Tibial nerve (tissue), 4 donors: ENCODE measurements around the gene CEBPA. TPM values are rescaled to one million over a fixed set of nuclear protein-coding genes. Genes with fewer than 3 reads are reported as not detected.

ENCODE experiments used
- DNase-seq, 2 donors: peaks; one replicate each; pipeline ENCODE4 v3.0.0-alpha.2; 2019; ENCODE audit warnings: low spot score in 2 of 2
- H3K27ac ChIP-seq, 4 donors: fragments of 200-600 bp; sonication (generic) in 3 of 4; one replicate each; pipeline ENCODE4 v1.5.1; 2017 to 2019; ENCODE audit warnings: mild to moderate bottlenecking in 1 of 4
- H3K27me3 ChIP-seq, 2 donors: fragments of 200-600 bp; sonication (generic) in 1 of 2; one replicate each; pipeline versions ENCODE4 v1.5.1 to v1.6.0; 2017 to 2019
- H3K36me3 ChIP-seq, 3 donors: fragments of 200-600 bp; sonication (generic); one replicate each; pipeline ENCODE4 v1.5.1; 2018 to 2019
- H3K4me1 ChIP-seq, 4 donors: fragments of 200-600 bp; sonication (generic) in 3 of 4; one replicate each; pipeline ENCODE4 v1.5.1; 2017 to 2019
- H3K4me3 ChIP-seq, 4 donors: fragments of 200-600 bp; sonication (generic) in 3 of 4; one replicate each; pipeline ENCODE4 v1.5.1; 2017 to 2019; ENCODE audit warnings: mild to moderate bottlenecking in 1 of 4, moderate library complexity in 1 of 4
- H3K9me3 ChIP-seq, 4 donors: fragments of 200-600 bp; sonication (generic) in 3 of 4; one replicate each; pipeline ENCODE4 v1.5.1; 2017 to 2019
- EP300 ChIP-seq, 2 donors: sonication (generic); formaldehyde crosslinking; IDR thresholded peaks; one replicate each; pipeline ENCODE4 v1.6.1; 2017; ENCODE audit warnings: antibody characterized with exemption in 2 of 2, mild to moderate bottlenecking in 1 of 2
- POLR2A ChIP-seq, 2 donors: fragments of 450-650 bp; IDR thresholded peaks; one replicate each; pipeline ENCODE4 v1.6.1; 2017; ENCODE audit warnings: antibody characterized with exemption in 2 of 2, mild to moderate bottlenecking in 2 of 2, moderate library complexity in 2 of 2
- WGBS, 2 donors: methylation state at CpG; one replicate each; pipeline ENCODE4 v1.1.5; 2018; 5-methylcytosine and 5-hydroxymethylcytosine counted together
- total RNA-seq, 4 donors: library from RNA; depleted of rRNA; stranded (reverse); fragments of >200 nt; gene quantifications; one replicate each; pipeline ENCODE4 v1.1.0, GENCODE V29; 2016
- TF ChIP-seq, protein P1 (sequence below), 5 experiments: fragments of 200-600 bp in 3 of 5; fragments of 450-650 bp in 2 of 5; sonication (generic) in 3 of 5; IDR thresholded peaks; one replicate each; pipeline ENCODE4 v1.5.1; 2016 to 2019; ENCODE audit warnings: antibody characterized with exemption in 5 of 5, mild to moderate bottlenecking in 3 of 5, moderate library complexity in 2 of 5

Gene CEBPA
- total RNA-seq, 4 donors from 2014 or later = 33.9 to 204 (median 65.4) TPM

GRCh38 chr19:33273065-33273736 lies 29.1 kb downstream of the CEBPA start:
- Histone ChIP-seq H3K36me3 (no peaks in the 10 kb centered on the region), H3K4me3 (no peak overlapping the region), H3K27me3 (peaks cover 0 to 4% of the 10 kb centered on the region in 2 donors), H3K27ac (no peak overlapping the region), H3K4me1 (peaks cover 0 to 28% (median 7%) of the 10 kb centered on the region in 4 donors), H3K9me3 (no peaks in the 10 kb centered on the region)
- WGBS, 2 donors = 32 to 63% methylated on average over 14 to 24 of the region's 26 CpGs
- no peak for TF ChIP-seq POLR2A (IDR thresholded peaks at IDR 0.05)
- no peak for TF ChIP-seq EP300 (IDR thresholded peaks at IDR 0.05)
- TF ChIP-seq, protein P1, sequence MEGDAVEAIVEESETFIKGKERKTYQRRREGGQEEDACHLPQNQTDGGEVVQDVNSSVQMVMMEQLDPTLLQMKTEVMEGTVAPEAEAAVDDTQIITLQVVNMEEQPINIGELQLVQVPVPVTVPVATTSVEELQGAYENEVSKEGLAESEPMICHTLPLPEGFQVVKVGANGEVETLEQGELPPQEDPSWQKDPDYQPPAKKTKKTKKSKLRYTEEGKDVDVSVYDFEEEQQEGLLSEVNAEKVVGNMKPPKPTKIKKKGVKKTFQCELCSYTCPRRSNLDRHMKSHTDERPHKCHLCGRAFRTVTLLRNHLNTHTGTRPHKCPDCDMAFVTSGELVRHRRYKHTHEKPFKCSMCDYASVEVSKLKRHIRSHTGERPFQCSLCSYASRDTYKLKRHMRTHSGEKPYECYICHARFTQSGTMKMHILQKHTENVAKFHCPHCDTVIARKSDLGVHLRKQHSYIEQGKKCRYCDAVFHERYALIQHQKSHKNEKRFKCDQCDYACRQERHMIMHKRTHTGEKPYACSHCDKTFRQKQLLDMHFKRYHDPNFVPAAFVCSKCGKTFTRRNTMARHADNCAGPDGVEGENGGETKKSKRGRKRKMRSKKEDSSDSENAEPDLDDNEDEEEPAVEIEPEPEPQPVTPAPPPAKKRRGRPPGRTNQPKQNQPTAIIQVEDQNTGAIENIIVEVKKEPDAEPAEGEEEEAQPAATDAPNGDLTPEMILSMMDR (IDR thresholded peaks at IDR 0.05) = no peak
- DNase-seq = no peak

GRCh38 chr19:33271246-33272021 lies 30.9 kb downstream of the CEBPA start:
- no peak overlapping the region for H3K4me3 ChIP-seq
- no peak overlapping the region for H3K27ac ChIP-seq
- H3K27me3 ChIP-seq = peaks cover 0 to 4% of the 10 kb centered on the region in 2 donors
- H3K9me3 ChIP-seq = no peaks in the 10 kb centered on the region
- H3K4me1 ChIP-seq = peaks cover 0 to 28% (median 7%) of the 10 kb centered on the region in 4 donors
- no peaks in the 10 kb centered on the region for H3K36me3 ChIP-seq
- 86% methylated on average over 12 of the region's 12 CpGs for WGBS, 2 donors
- DNase-seq = no peak
- TF ChIP-seq POLR2A (IDR thresholded peaks at IDR 0.05) = no peak
- TF ChIP-seq EP300 (IDR thresholded peaks at IDR 0.05) = no peak
- TF ChIP-seq, protein P1 (IDR thresholded peaks at IDR 0.05) = no peak

- Histone ChIP-seq H3K27me3 (peaks cover 0 to 4% of the 10 kb centered on the region in 2 donors), H3K4me3 (no peak overlapping the region), H3K27ac (no peak overlapping the region), H3K4me1 (peaks cover 0 to 28% (median 7%) of the 10 kb centered on the region in 4 donors), H3K9me3 (no peaks in the 10 kb centered on the region), H3K36me3 (no peaks in the 10 kb centered on the region)
- TF ChIP-seq EP300 (IDR thresholded peaks at IDR 0.05) (no peak), POLR2A (IDR thresholded peaks at IDR 0.05) (no peak)
- TF ChIP-seq, protein P1 (IDR thresholded peaks at IDR 0.05) = no peak
- DNase-seq = no peak
- WGBS, 2 donors = 96% methylated on average over 1 of the region's 1 CpG
These were observed 31.6 kb downstream of the CEBPA start for GRCh38 chr19:33270769-33271168.

DNA sequence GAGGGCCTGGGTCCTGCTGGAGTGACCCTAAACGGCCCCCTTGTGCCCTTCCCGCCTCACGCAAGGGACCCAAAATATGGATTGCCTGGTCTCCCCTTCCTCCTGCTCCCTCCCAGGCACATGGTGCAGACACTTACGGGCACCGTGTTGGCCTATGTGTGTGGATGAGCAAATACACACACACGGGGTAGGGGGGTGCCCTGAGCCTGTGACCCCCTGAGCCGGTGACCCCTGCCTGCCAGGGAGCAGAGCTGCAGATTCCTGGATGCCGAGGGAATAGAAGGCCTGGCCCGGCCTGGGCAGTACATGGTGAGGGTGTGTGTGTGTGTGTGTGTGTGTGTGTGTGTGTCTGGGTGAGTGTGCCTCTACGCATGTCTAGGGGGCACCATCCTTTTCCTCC lies 33.3 kb downstream of the CEBPA start:
- WGBS, 2 donors = 76 to 78% methylated on average over 6 to 9 of the region's 10 CpGs
- Histone ChIP-seq H3K36me3 (no peaks in the 10 kb centered on the region), H3K4me1 (peaks cover 0 to 19% (median 4%) of the 10 kb centered on the region in 4 donors), H3K27ac (no peak overlapping the region), H3K27me3 (peaks cover 0 to 4% of the 10 kb centered on the region in 2 donors), H3K9me3 (no peaks in the 10 kb centered on the region), H3K4me3 (no peak overlapping the region)
- DNase-seq = no peak
- TF ChIP-seq, protein P1 (IDR thresholded peaks at IDR 0.05) = no peak
- TF ChIP-seq POLR2A (IDR thresholded peaks at IDR 0.05) (no peak), EP300 (IDR thresholded peaks at IDR 0.05) (no peak)
